Heart left ventricle (tissue), 13 donors: ENCODE measurements around the gene CIB1.

Experiments used
- POLR2A ChIP-seq, 2 donors: fragments of 450-650 bp; IDR thresholded peaks; one replicate each; pipeline ENCODE4 v1.6.1; 2017; ENCODE audit warnings: antibody characterized with exemption in 2 of 2, mild to moderate bottlenecking in 2 of 2, moderate library complexity in 2 of 2
- TF ChIP-seq, protein P1 (sequence below), 12 donors: fragments of 200-600 bp; sonication (generic) in 4 of 12; IDR thresholded peaks; one replicate each; pipeline versions ENCODE4 v1.5.0 to v1.8.0; 2018 to 2022; ENCODE audit warnings: antibody characterized with exemption in 12 of 12, mild to moderate bottlenecking in 5 of 12
- donor health status: ischemic (EF 13 %, LVEDD 7.1; RV severe dilation, severe dysfunction).
- donor health status: DM: no; HTN: yes; CAD: no.
- donor health status: DM: no; HTN: no; CAD: no.
- donor health status: ischemic (EF 25% LVEDD 6.9; RV normal size, moderate dysfunction).
- donor health status: ischemic (EF 25% LVEDD 5.7; RV mildly dilated, moderate dysfunction).
- donor health status: ischemic (EF 35%, LVEDD 5.7; RV mildly dilated, moderate dysfunction).
- donor health status: nonischemic (EF 11% LVEDD 7.7; RV severe dilation, severe dysfunction).
- donor health status: DM: yes; HTN: yes; CAD: no.
- donor health status: PGD.
- donor health status: ischemic (EF 29% LVEDD 5.4; RV normal size, mild dysfunction).
- donor health status: nonischemic (EF 23%, LVEDD 6.1; RV moderate dilation, normal function).

- TF ChIP-seq, protein P1, sequence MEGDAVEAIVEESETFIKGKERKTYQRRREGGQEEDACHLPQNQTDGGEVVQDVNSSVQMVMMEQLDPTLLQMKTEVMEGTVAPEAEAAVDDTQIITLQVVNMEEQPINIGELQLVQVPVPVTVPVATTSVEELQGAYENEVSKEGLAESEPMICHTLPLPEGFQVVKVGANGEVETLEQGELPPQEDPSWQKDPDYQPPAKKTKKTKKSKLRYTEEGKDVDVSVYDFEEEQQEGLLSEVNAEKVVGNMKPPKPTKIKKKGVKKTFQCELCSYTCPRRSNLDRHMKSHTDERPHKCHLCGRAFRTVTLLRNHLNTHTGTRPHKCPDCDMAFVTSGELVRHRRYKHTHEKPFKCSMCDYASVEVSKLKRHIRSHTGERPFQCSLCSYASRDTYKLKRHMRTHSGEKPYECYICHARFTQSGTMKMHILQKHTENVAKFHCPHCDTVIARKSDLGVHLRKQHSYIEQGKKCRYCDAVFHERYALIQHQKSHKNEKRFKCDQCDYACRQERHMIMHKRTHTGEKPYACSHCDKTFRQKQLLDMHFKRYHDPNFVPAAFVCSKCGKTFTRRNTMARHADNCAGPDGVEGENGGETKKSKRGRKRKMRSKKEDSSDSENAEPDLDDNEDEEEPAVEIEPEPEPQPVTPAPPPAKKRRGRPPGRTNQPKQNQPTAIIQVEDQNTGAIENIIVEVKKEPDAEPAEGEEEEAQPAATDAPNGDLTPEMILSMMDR (IDR thresholded peaks at IDR 0.05): no peak
- no peak for TF ChIP-seq POLR2A (IDR thresholded peaks at IDR 0.05)
Measured at GRCh38 chr15:90194655-90195054, 39.1 kb downstream of the CIB1 start.
